ENCODE data around the gene RPL36AL.
"Not testable (repeated sequence)": the region's sequence is repeated elsewhere in the genome, so short reads cannot be mapped to it uniquely, and the experiment has no call there.

The RPL36AL gene

DNA sequence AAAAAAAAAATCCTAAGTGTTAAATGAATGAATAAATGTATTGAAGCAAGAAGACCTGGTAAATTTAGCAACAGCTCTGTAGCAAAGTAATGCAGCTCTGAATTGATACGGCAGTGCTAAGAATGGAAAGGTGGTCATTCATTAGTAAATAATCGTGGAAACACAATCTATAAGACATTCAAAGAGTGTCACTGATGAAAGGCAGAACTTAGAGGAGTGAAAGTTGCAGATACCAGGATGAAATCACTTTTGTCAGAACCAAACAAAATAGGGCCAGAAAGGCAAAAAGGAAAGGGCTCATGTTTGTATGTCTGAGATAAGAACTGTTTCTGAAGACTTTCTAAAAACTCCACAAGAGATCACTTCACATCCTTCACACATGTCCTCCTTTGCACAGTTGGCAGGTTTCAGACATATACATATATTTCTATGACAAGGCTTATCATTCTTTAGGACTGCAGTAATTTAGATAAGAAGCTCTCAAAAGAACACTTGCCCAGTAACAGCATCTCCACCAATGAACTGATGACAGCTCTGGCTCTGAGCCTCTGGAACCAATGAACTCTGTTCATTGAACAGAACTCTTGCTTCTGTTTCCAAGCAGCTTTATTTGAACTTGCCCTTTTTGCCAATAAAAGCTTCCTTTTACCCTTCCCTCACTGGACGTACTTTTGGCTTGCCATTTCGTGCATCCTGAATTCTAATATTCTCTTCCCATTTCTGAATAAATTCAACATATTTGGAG is 25.9 kb downstream of the RPL36AL start:
- no peak for TF ChIP-seq Cebpa-rat (IDR thresholded peaks at IDR 0.05)
- no peak overlapping the region for H3K4me3 ChIP-seq

DNA sequence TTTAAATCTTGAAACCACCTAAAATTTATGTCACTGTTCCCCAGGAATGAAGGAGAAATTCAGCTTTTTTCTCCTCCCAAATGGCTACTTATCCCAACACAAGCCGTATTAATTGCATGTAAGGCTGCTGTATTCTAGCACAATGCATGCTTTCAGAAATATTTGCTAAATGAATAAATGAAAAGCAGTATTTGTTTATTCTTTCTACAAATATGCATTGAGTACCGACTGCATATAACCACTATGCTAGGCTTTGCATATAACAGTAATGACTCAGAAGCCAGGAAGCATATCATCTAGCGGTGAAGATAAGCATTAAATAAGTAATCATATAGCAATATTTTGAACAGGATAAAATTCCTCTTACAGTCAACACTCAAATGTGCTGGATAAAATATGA is 27.4 kb downstream of the RPL36AL start:
- no peak overlapping the region for H3K27ac ChIP-seq
- no peaks in the 10 kb centered on the region for H3K9me3 ChIP-seq
- peaks cover 17% of the 10 kb centered on the region for H3K4me1 ChIP-seq
- TF ChIP-seq Cebpa-rat (IDR thresholded peaks at IDR 0.05), result no peak
- no peaks in the 10 kb centered on the region for H3K27me3 ChIP-seq
- no peak overlapping the region for H3K4me3 ChIP-seq
- no peaks in the 10 kb centered on the region for H4K20me1 ChIP-seq
- H3K4me2 ChIP-seq, result no peak overlapping the region
- H3K36me3 ChIP-seq, result no peaks in the 10 kb centered on the region
- no peak overlapping the region for H3K9ac ChIP-seq

More for the DNA sequence above, 25.9 kb downstream of the RPL36AL start:
- Histone ChIP-seq H3K27ac (no peak overlapping the region), H3K4me1 (peaks cover 17% of the 10 kb centered on the region), H3K27me3 (no peaks in the 10 kb centered on the region), H3K36me3 (no peaks in the 10 kb centered on the region), H4K20me1 (no peaks in the 10 kb centered on the region), H3K9ac (no peak overlapping the region), H3K9me3 (no peaks in the 10 kb centered on the region), H3K4me2 (no peak overlapping the region)

DNA sequence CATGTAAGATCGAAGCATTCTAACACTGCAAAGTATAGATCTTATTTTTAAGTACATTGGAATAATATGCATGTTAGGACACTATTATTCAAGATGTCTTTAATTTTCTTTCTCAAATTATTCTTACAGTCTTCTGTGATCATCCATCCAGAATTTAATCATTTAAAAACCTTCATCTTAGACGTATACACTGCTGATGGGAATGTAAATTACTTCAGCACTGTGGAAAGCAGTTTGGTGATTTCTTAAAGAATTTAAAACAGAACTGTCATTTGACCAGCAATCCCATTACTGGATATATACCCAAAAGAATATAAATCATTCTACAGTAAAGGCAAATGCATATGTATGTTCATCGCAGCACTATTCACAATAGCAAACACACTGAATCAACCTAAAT is 31.0 kb downstream of the RPL36AL start:
- Histone ChIP-seq H3K4me2 (no peak overlapping the region), H3K4me1 (peaks cover 8% of the 10 kb centered on the region), H3K36me3 (peaks cover 8% of the 10 kb centered on the region), H3K9ac (no peak overlapping the region), H4K20me1 (peaks cover 16% of the 10 kb centered on the region), H3K27ac (no peak overlapping the region), H3K4me3 (no peak overlapping the region), H3K27me3 (no peaks in the 10 kb centered on the region), H3K9me3 (no peaks in the 10 kb centered on the region)
- TF ChIP-seq Cebpa-rat (IDR thresholded peaks at IDR 0.05), result no peak

DNA sequence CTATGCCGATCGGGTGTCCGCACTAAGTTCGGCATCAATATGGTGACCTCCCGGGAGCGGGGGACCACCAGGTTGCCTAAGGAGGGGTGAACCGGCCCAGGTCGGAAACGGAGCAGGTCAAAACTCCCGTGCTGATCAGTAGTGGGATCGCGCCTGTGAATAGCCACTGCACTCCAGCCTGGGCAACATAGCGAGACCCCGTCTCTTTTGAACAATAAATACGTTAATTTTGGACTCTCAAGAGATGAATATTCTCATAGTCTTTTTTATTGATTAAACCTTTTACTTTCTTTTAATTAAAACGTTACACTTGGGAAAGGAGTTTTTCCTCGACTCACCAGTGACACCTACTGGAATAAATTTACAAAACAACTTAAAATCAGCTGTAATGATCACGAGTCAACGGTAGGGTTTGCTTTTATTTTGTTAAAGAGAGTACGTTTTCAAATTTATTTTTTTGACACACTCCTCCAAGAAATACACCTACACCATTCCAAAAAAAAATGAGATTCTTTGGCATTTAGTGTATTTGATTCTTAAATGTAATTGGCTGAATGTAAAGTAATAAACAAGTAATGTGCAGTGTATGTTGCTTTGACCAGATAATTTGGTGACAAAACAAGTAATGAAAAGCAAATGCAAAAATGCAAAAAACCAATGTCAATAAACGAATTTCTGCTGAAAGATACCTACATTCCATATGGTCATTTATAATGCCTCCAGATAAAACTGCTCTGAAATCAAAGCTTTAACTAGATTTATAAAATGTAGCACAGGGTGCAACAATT is 33.6 kb downstream of the RPL36AL start:
- Histone ChIP-seq H3K4me2 (0 out of 2 replicates have a peak overlapping the region, but pooled peaks have one; percentile 11), H3K4me1 (peaks cover 27% of the 10 kb centered on the region), H4K20me1 (peaks cover 41% of the 10 kb centered on the region), H3K27me3 (no peaks in the 10 kb centered on the region), H3K27ac (peak overlapping the region; percentile 68), H3K4me3 (peak overlapping the region; percentile 81), H3K9ac (peak overlapping the region; percentile 98; the same call in 1 of the 2 replicates), H3K9me3 (no peaks in the 10 kb centered on the region), H3K36me3 (peaks cover 33% of the 10 kb centered on the region)
- no peak for TF ChIP-seq Cebpa-rat (IDR thresholded peaks at IDR 0.05)

DNA sequence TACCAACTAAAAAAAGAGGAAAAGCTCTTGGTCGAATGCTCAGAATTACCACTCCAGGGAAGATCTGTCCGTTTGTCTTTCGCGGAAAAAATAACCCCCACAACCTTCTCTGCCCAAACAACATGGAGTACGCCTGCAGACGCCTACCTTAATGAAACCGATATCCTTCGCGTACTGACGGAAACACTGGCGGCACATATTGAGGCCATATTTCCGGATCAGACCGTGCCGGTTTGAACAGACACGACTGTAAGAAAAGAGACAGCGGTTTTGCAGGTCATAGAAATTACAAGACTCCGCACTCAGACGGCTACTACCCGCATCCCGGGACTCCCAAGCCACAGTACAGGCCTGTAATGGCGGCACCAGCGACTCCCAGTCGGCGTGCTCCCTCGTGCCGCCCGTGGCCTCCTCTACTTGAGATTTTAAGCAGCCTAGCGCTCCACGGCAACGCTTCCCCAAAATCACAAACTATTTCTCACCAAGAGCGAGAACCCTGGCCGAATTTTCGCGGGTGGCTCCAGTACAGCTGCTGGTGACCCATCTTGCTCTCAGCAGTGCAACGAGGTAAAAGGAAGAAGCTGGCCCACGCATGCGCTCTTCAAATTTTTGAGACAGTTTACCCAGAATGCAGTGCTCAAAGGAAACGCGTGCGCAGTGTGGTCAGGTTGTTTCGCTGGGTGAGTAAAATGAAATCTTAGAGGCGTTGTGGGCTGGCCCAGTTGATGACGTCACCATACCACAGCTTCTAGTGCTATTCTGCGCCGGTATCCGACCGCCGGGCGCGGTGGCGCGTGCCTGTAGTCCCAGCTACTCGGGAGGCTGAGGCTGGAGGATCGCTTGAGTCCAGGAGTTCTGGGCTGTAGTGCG is 34.4 kb downstream of the RPL36AL start, which contains the start of gene RPS29:
RPS29 (minus strand) TSS at position 578 of the 870 bp plus-strand sequence; CDS start at position 544, 34 bp downstream.
- peak within 1 kb of the TSS; percentile 98 for H3K27ac ChIP-seq
- H4K20me1 ChIP-seq, result peaks cover 49% of the 10 kb centered on the region
- H3K36me3 ChIP-seq, result peaks cover 41% of the 10 kb centered on the region
- H3K9ac ChIP-seq, result peak within 1 kb of the TSS; percentile 98
- no peaks in the 10 kb centered on the region for H3K9me3 ChIP-seq
- TF ChIP-seq Cebpa-rat (IDR thresholded peaks at IDR 0.05), result no peak
- peak within 1 kb of the TSS; percentile 91 for H3K4me2 ChIP-seq
- H3K4me1 ChIP-seq, result peaks cover 33% of the 10 kb centered on the region
- peak within 1 kb of the TSS; percentile 81 for H3K4me3 ChIP-seq
- no peaks in the 10 kb centered on the region for H3K27me3 ChIP-seq

DNA sequence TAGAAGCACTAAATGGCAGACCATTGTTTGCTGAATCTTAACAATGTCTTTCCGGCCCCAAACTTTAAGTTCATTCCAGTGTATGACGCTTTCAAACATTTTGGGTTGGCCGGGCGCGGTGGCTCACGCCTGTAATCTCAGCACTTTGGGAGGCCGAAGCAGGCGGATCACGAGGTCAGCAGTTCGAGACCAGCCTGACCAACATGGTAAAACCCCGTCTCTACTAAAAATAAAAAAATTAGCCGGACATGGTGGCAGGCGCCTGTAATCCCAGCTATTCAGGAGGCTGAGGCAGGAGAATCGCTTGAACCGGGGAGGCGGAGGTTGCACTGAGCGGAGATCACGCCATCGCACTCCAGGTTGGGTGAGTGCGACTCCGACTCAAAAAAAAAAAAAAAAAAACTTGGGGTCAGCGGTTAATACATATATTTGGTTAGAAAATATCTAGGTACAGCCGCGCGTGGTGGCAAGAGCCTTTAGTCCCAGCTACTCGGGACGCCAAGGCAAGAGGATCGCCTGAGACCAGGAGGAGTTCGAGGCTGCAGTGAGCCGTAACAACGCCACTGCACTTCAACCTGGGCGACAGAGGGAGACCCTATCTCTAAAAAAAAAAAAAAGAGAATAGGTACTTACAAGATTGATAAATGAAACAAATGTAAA is 35.3 kb downstream of the RPL36AL start:
- peak overlapping the region; percentile 81 for H3K4me3 ChIP-seq
- peaks cover 59% of the 10 kb centered on the region for H4K20me1 ChIP-seq
- peaks cover 51% of the 10 kb centered on the region for H3K36me3 ChIP-seq
- not testable (repeated sequence) for H3K27me3 ChIP-seq, H3K9me3 ChIP-seq
- peak overlapping the region; percentile 98 for H3K9ac ChIP-seq
- H3K27ac ChIP-seq, result peak overlapping the region; percentile 98
- peaks cover 37% of the 10 kb centered on the region for H3K4me1 ChIP-seq
- H3K4me2 ChIP-seq, result peak overlapping the region; percentile 91

DNA sequence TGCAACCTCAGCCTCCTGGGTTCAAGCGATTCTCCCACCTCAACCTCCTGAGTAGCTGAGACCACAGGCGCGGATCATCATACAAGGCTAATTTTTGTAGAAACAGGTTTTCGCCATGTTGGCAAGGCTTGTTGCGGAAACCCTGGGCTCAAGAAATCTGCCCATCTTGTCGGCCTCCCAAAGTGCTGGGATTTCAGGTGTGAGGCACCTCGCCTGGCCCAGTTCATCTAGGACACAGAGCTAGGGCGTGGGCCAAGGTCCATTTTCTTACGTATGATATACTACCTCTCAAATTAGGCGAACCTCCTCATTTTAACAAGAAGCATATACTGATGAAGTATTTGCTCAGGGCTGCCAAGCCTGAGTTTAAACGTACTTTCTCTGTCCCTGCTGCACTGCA is 36.4 kb downstream of the RPL36AL start:
- 0 out of 2 replicates have a peak overlapping the region, but pooled peaks have one; percentile 98 for H3K27ac ChIP-seq

DNA sequence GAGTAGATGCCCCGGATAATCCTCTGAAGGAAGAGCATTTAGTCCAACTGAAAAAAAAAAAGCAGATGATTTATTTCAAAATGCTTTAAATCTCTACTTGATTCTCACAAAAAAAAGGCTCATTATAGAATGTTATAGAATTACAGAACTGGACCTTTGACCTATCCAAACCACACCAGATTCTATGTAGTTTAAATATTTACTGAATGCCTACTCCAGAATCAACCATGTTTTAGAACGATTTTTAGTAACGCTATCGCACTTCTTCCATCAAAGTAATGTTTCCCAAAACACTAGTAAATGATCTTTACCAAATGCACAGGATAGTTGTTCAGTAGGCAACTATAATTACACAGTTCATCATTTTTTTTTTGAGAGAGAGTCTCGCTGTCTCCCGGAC is 36.8 kb downstream of the RPL36AL start:
- no peak overlapping the region for H3K27ac ChIP-seq
- H3K4me1 ChIP-seq, result peaks cover 45% of the 10 kb centered on the region
- H3K27me3 ChIP-seq, result no peaks in the 10 kb centered on the region
- no peaks in the 10 kb centered on the region for H3K9me3 ChIP-seq
- peak overlapping the region; percentile 98; the same call in 1 of the 2 replicates for H3K9ac ChIP-seq
- H3K4me2 ChIP-seq, result peak overlapping the region; percentile 91
- H3K36me3 ChIP-seq, result peaks cover 65% of the 10 kb centered on the region
- H4K20me1 ChIP-seq, result peaks cover 74% of the 10 kb centered on the region
- H3K4me3 ChIP-seq, result peak overlapping the region; percentile 81
- no peak for TF ChIP-seq Cebpa-rat (IDR thresholded peaks at IDR 0.05)

More for the DNA sequence above, 36.4 kb downstream of the RPL36AL start:
- H3K9ac ChIP-seq, result peak overlapping the region; percentile 98
- peaks cover 61% of the 10 kb centered on the region for H3K36me3 ChIP-seq
- H3K9me3 ChIP-seq, result no peaks in the 10 kb centered on the region
- H3K4me1 ChIP-seq, result peaks cover 45% of the 10 kb centered on the region
- TF ChIP-seq Cebpa-rat (IDR thresholded peaks at IDR 0.05), result no peak
- peak overlapping the region; percentile 81 for H3K4me3 ChIP-seq
- no peaks in the 10 kb centered on the region for H3K27me3 ChIP-seq
- H3K4me2 ChIP-seq, result peak overlapping the region; percentile 91
- H4K20me1 ChIP-seq, result peaks cover 69% of the 10 kb centered on the region

All from BLaER1 (cell line).